ENCODE results near the gene COG7. TPM values are rescaled to one million over a fixed set of nuclear protein-coding genes. Genes with fewer than 3 reads are reported as not detected.
"Not testable (repeated sequence)": the region's sequence is repeated elsewhere in the genome, so short reads cannot be mapped to it uniquely, and the experiment has no call there.

Gene COG7
- total RNA-seq, 1 donor from 2014 or later: 25.9 TPM

DNA sequence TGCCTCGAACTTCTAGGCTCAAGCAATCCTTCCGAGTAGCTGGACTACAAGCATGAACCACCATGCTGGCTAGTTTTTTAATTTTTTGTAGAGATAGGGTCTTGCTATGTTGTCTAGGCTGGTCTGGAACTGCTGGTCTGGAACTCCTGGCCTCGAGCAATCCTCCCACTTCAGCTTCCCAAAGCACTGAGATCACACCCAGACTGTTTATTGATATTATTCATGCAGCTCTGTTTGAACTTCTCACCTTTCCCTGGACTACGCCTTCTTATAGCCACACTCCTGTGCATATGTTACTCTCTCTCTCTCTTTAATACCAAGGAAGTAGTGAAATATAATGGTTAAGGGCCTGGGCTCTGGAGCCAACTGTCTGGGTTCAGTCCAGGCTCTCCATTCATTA lies 4.6 kb downstream of the COG7 start:
- TF ChIP-seq, protein P1, sequence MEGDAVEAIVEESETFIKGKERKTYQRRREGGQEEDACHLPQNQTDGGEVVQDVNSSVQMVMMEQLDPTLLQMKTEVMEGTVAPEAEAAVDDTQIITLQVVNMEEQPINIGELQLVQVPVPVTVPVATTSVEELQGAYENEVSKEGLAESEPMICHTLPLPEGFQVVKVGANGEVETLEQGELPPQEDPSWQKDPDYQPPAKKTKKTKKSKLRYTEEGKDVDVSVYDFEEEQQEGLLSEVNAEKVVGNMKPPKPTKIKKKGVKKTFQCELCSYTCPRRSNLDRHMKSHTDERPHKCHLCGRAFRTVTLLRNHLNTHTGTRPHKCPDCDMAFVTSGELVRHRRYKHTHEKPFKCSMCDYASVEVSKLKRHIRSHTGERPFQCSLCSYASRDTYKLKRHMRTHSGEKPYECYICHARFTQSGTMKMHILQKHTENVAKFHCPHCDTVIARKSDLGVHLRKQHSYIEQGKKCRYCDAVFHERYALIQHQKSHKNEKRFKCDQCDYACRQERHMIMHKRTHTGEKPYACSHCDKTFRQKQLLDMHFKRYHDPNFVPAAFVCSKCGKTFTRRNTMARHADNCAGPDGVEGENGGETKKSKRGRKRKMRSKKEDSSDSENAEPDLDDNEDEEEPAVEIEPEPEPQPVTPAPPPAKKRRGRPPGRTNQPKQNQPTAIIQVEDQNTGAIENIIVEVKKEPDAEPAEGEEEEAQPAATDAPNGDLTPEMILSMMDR (IDR thresholded peaks at IDR 0.05): no peak
- H3K9me3 ChIP-seq: no peaks in the 10 kb centered on the region
- H3K4me3 ChIP-seq: no peak overlapping the region
- no peak overlapping the region for H3K27ac ChIP-seq
- intact Hi-C loops (cut with DNase I): no loop called here
- no peak for DNase-seq (ENCODE audit: low spot score in 2 of 2)
- H3K27me3 ChIP-seq: no peaks in the 10 kb centered on the region
- H3K4me1 ChIP-seq: peaks cover 6 to 14% of the 10 kb centered on the region in 2 donors
- peaks cover 20 to 25% of the 10 kb centered on the region in 2 donors for H3K36me3 ChIP-seq

DNA sequence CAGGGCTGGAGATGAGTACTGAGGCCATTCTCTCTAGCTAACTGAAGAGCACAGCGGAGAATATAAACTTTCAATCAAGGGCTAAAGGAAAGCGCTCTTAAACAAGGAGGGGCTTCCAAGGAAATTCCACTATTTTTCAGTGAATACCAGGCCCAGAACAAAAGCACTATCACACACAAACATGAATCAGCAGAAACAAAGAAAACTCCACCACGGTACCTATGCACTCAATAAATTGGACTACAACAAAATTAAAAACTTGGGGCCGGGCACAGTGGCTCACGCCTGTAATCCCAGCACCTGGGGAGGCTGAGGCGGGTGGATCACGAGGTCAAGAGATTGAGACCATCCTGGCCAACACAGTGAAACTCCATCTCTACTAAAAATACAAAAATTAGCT lies 15.4 kb downstream of the COG7 start:
- H3K36me3 ChIP-seq: peaks cover 33 to 54% of the 10 kb centered on the region in 2 donors
- DNase-seq (ENCODE audit: low spot score in 2 of 2); H3K4me3 ChIP-seq; H3K27me3 ChIP-seq; H3K9me3 ChIP-seq; H3K27ac ChIP-seq; intact Hi-C loops (cut with DNase I); H3K4me1 ChIP-seq: not testable (repeated sequence)

DNA sequence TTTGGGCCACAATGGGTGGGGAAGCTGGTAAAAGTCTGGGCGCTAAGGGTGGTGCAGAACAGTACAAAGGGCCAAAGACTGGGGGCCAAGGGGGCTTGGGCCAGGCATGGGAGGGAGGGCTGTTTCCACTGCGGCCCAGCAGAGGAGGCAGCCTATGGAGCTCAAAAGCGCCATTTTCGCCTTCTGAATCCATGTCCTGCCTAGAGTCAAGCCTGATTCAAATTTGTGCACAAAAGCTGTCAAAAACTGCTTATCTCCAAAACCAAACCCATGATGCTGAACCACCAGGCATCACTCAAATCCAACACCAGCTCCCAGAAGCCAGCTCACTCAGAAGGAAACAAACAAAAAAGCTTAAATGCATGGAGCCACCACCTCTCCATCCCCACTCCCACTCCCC lies 16.0 kb downstream of the COG7 start:
- DNase-seq (ENCODE audit: low spot score in 2 of 2): no peak
- TF ChIP-seq, protein P1 (IDR thresholded peaks at IDR 0.05): no peak
- intact Hi-C loops (cut with DNase I): no loop called here
- H3K27ac ChIP-seq: no peak overlapping the region
- peaks cover 33 to 54% of the 10 kb centered on the region in 2 donors for H3K36me3 ChIP-seq
- H3K9me3 ChIP-seq: no peaks in the 10 kb centered on the region
- H3K27me3 ChIP-seq: no peaks in the 10 kb centered on the region
- H3K4me1 ChIP-seq: no peaks in the 10 kb centered on the region
- no peak overlapping the region for H3K4me3 ChIP-seq

DNA sequence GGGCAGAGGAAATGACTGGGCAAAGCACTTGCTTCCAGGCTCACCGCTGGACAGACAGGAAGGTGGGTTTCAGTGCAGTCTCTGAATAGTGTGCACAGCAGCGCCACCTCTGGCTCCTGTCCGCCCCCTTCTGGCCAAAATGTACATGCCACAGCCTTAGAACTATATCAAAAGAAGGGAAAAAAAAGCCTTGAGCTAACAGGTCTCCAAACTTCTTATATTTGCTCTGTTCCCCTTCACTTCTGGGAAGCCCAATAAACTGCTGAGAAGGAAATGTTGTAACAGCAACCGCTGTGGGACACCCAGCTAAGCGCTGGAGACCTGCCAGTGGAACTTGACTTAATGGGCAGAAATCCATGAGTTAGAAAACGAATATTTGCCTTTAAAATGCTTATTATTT lies 17.5 kb downstream of the COG7 start:
- no peaks in the 10 kb centered on the region for H3K27me3 ChIP-seq
- no peak overlapping the region for H3K27ac ChIP-seq
- no peak overlapping the region for H3K4me3 ChIP-seq
- no peaks in the 10 kb centered on the region for H3K9me3 ChIP-seq
- H3K36me3 ChIP-seq: peaks cover 35 to 44% of the 10 kb centered on the region in 2 donors
- intact Hi-C loops (cut with DNase I): no loop called here
- H3K4me1 ChIP-seq: no peaks in the 10 kb centered on the region
- DNase-seq (ENCODE audit: low spot score in 2 of 2): peak; percentile 14 to 67
- TF ChIP-seq, protein P1 (IDR thresholded peaks at IDR 0.05): peak; percentile 52 to 68 (median 67)

DNA sequence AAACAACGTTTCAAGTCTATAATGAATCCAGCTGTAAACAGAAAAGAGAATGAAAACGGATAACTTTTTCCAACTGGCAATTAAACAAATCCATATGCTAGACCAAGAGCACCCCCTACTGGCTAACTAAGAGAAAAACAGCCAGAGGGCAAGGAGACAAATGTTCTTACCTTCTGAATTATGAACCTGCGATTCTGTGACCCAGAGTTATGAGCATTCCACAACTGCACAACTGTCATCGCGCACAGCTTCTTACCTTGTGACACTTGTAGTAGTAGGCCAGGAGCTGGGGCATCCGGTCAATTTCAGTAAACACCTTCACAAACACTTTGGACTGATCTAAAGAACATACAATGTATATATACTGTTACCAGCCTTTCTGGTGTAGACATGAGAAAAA lies 18.6 kb downstream of the COG7 start:
- no peaks in the 10 kb centered on the region for H3K9me3 ChIP-seq
- no peaks in the 10 kb centered on the region for H3K4me1 ChIP-seq
- no peak overlapping the region for H3K27ac ChIP-seq
- H3K36me3 ChIP-seq: peaks cover 40 to 43% of the 10 kb centered on the region in 2 donors
- TF ChIP-seq, protein P1 (IDR thresholded peaks at IDR 0.05): peak; percentile 75 to 81 (median 75)
- intact Hi-C loops (cut with DNase I): loop anchor here (1.0 kb wide), 1 partner anchor 252 kb away; the partner anchor contains the start of gene SCNN1G
- no peaks in the 10 kb centered on the region for H3K27me3 ChIP-seq
- no peak overlapping the region for H3K4me3 ChIP-seq
- no peak for DNase-seq (ENCODE audit: low spot score in 2 of 2)

DNA sequence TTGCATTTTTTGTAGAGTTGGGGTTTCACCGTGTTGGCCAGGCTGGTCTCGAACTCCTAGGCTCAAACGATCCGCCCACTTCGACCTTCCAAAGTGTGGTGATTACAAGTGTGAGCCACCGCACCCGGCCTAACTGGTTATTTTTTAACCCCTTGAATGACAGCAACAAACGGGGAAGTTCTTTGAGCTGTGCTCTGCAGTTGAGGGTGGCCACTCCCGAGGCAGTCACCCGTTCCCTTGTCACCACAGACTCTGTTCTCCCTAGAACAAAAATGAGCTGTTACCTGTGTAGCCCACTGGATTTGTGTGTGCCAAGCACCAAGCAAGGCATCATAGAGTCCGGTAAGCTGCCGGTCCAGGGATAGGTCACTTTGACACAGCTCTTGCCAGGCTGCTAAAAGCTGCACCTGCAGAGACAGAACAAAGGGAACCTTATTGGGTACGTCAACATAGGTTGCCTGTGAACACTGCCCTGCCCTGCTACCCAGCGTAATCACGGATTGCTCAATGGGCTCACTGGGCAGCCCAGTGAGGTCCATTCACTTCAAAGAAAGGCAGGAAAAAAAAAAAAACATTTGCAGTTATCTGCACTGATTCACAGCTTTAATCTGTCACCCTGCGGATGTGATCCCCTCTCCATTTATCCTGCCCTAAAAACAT lies 19.6 kb downstream of the COG7 start:
- intact Hi-C loops (cut with DNase I): no loop called here
- TF ChIP-seq, protein P1 (IDR thresholded peaks at IDR 0.05): no peak
- Histone ChIP-seq H3K4me3 (no peak overlapping the region), H3K9me3 (no peaks in the 10 kb centered on the region), H3K4me1 (no peaks in the 10 kb centered on the region), H3K27me3 (no peaks in the 10 kb centered on the region), H3K27ac (no peak overlapping the region), H3K36me3 (peaks cover 40 to 42% of the 10 kb centered on the region in 2 donors)
- no peak for DNase-seq (ENCODE audit: low spot score in 2 of 2)

Data from ascending aorta (tissue), 2 donors.